Gastrocnemius medialis (tissue), 4 donors: Measurements from ENCODE around the gene NODAL.

Experiments used
- CTCF ChIP-seq, 5 experiments: fragments of 450-650 bp in 3 of 5; fragments of 200-600 bp in 2 of 5; sonication (generic) in 2 of 5; IDR thresholded peaks in 4 of 5; conservative IDR thresholded peaks in 1 of 5; 1 replicate in 4 of 5; 2 replicates in 1 of 5; pipeline ENCODE4 v1.5.1; 2016 to 2019; ENCODE audit warnings: antibody characterized with exemption in 5 of 5, mild to moderate bottlenecking in 3 of 5, moderate library complexity in 3 of 5
- POLR2A ChIP-seq, 2 donors: fragments of 450-650 bp; IDR thresholded peaks; one replicate each; pipeline ENCODE4 v1.6.1; 2017; ENCODE audit warnings: antibody characterized with exemption in 2 of 2, mild to moderate bottlenecking in 2 of 2, moderate library complexity in 2 of 2

- TF ChIP-seq CTCF (IDR thresholded peaks at IDR 0.05 in 4 of 5, conservative IDR thresholded peaks at IDR 0.05 in 1 of 5) = no peak
- no peak for TF ChIP-seq POLR2A (IDR thresholded peaks at IDR 0.05)
Observed at GRCh38 chr10:70472799-70473454, 31.4 kb upstream of the NODAL start.
